ENCODE results near the gene ST3GAL5.

ST3GAL5 gene

GRCh38 chr2:85915606-85916303 is 27.0 kb upstream of the ST3GAL5 start:
- H3K4me3 ChIP-seq (ENCODE audit: insufficient read length, low read depth) = no peak overlapping the region
- H3K27me3 ChIP-seq (ENCODE audit: insufficient read depth, insufficient read length) = no peaks in the 10 kb centered on the region
- H3K9ac ChIP-seq (ENCODE audit: insufficient read length, low read depth) = no peak overlapping the region
- H3K36me3 ChIP-seq (ENCODE audit: insufficient read depth, insufficient read length, low read length) = no peaks in the 10 kb centered on the region
- TF ChIP-seq YY1 (IDR thresholded peaks at IDR 0.05; ENCODE audit: insufficient read depth, insufficient read length) = no peak
- no peak for TF ChIP-seq SUZ12 (IDR thresholded peaks at IDR 0.05; ENCODE audit: extremely low read depth, insufficient read depth, insufficient read length)
- no peaks in the 10 kb centered on the region; the same call in 1 of the 2 replicates for H3K9me3 ChIP-seq (ENCODE audit: insufficient read depth, low read length)
- H3K4me1 ChIP-seq (ENCODE audit: insufficient read depth, insufficient read length) = no peaks in the 10 kb centered on the region
- no peak for DNase-seq (ENCODE audit: low read depth, low spot score)

DNA sequence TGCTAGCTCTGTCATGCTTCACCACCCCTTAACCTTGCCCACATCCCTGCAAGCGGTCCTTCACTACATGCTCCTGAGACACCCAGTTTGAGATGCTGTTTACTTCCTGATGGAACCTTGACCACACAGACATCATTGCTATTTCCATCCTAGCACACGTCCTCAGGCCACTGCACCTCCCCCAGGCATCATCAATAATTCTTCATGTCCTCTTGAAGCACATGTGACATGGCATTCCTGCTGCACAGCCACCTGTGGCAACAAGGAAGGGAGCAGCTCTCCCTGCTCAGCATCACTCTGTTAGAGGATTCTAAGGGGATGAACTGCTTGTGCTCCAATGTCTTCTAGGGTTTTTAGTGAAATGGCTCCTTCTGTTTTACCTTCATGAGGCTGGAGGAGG is 26.1 kb upstream of the ST3GAL5 start:
- no peaks in the 10 kb centered on the region for H3K27me3 ChIP-seq (ENCODE audit: insufficient read depth, insufficient read length)
- TF ChIP-seq YY1 (IDR thresholded peaks at IDR 0.05; ENCODE audit: insufficient read depth, insufficient read length) (no peak), SUZ12 (IDR thresholded peaks at IDR 0.05; ENCODE audit: extremely low read depth, insufficient read depth, insufficient read length) (no peak), ZNF274 (IDR thresholded peaks at IDR 0.05; ENCODE audit: low read depth, low read length) (no peak)
- no peaks in the 10 kb centered on the region for H3K36me3 ChIP-seq (ENCODE audit: insufficient read depth, insufficient read length, low read length)
- no peak for DNase-seq (ENCODE audit: low read depth, low spot score)
- H3K9me3 ChIP-seq (ENCODE audit: insufficient read depth, low read length) = no peaks in the 10 kb centered on the region
- H3K4me3 ChIP-seq (ENCODE audit: insufficient read length, low read depth) = no peak overlapping the region
- H3K9ac ChIP-seq (ENCODE audit: insufficient read length, low read depth) = no peak overlapping the region
- peaks cover 2% of the 10 kb centered on the region for H3K4me1 ChIP-seq (ENCODE audit: insufficient read depth, insufficient read length)

DNA sequence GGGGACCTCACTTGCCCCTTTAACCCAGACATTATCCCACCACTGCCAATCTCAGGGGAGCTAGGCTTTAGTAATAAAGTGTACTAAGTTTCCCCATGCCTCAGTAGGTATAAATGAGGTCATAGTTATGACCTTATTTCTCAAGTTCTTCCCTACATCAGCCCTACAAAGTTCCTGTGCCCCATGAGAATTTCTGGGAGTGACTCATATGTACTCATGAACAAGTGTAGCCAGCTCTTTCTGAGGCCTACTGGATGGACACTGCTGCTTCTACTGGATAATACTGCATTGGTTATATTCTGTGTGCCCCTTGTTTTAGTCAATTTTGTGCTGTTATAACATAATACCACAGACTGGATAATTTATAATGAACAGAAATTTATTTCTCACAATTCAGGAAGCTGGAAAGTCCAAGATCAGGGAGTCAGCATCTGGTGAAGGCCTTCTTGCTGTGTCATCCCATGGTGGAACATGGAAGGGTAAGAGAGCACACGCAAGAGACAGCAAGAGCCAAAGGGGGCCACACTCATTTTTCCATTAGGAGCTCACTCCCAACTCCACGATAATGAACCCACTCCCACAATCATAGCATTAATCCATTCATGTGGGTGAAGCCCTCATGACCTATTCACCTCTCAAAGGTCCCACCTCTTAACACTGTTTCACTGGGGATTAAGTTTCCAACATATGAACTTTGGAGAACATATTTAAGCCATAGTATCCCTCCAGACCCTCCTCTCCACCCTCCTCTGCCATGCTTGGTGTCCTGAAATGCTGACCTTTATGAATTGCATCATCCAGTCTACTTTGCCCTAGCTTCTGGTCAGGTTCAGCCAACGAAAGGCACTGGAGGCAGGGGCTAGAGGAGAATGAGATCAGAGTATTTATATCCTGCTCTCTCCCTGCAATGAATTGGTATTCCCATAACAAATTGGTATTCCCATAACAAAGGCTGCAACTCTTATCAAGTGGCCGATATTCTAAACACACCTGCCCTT is 25.4 kb upstream of the ST3GAL5 start:
- TF ChIP-seq SUZ12 (IDR thresholded peaks at IDR 0.05; ENCODE audit: extremely low read depth, insufficient read depth, insufficient read length) (no peak), ZNF274 (IDR thresholded peaks at IDR 0.05; ENCODE audit: low read depth, low read length) (no peak), YY1 (IDR thresholded peaks at IDR 0.05; ENCODE audit: insufficient read depth, insufficient read length) (no peak)
- no peaks in the 10 kb centered on the region for H3K27me3 ChIP-seq (ENCODE audit: insufficient read depth, insufficient read length)
- peaks cover 2% of the 10 kb centered on the region for H3K4me1 ChIP-seq (ENCODE audit: insufficient read depth, insufficient read length)
- no peaks in the 10 kb centered on the region for H3K36me3 ChIP-seq (ENCODE audit: insufficient read depth, insufficient read length, low read length)
- no peak overlapping the region for H3K9ac ChIP-seq (ENCODE audit: insufficient read length, low read depth)
- no peak for DNase-seq (ENCODE audit: low read depth, low spot score)
- no peaks in the 10 kb centered on the region for H3K9me3 ChIP-seq (ENCODE audit: insufficient read depth, low read length)
- no peak overlapping the region for H3K4me3 ChIP-seq (ENCODE audit: insufficient read length, low read depth)

DNA sequence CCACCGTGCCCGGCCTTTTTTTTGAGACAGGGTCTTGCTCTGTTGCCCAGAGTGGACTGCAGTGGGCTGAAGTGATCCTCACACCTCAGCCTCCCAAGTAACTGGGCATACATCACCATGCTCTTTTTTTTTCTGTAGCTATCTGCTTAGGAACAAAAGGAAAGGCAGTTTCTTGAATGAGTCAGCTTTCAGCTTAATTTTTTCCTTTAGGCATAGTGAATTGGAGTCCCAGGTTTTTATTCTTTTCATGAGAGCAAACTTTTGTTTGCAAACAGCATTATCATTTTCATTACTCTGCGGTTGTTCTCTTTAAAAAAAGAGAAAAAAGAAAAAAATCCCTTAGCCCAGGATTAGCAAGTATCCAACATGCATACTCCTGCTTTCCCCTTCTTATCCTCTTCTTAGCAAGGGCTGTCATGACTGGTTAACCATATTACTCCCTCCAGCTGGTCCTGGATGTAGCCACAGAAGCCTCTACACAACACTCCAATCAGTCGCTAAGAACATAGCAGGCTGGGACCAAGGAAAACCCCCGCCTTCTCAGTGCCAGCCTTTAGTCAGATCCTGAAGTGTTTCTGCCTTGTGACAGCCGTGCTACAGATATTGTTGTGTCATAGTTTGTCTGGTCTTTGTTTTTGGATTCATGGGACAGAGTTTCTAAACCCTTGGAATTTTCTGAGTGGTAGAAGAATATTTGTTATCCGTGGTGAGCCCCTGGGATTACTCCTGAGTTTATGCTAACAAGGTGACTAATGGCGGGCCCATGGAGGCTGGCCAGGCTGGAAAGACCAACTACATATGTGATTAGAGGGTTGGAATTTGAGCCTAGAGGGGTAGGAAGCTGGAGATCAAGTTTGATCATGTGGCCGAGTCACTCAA is 23.3 kb upstream of the ST3GAL5 start:
- Histone ChIP-seq H3K9me3 (ENCODE audit: insufficient read depth, low read length) (no peaks in the 10 kb centered on the region), H3K27me3 (ENCODE audit: insufficient read depth, insufficient read length) (no peaks in the 10 kb centered on the region), H3K36me3 (ENCODE audit: insufficient read depth, insufficient read length, low read length) (no peaks in the 10 kb centered on the region), H3K4me3 (ENCODE audit: insufficient read length, low read depth) (no peak overlapping the region), H3K4me1 (ENCODE audit: insufficient read depth, insufficient read length) (peaks cover 2% of the 10 kb centered on the region), H3K9ac (ENCODE audit: insufficient read length, low read depth) (no peak overlapping the region)
- TF ChIP-seq SUZ12 (IDR thresholded peaks at IDR 0.05; ENCODE audit: extremely low read depth, insufficient read depth, insufficient read length) (no peak), YY1 (IDR thresholded peaks at IDR 0.05; ENCODE audit: insufficient read depth, insufficient read length) (no peak), ZNF274 (IDR thresholded peaks at IDR 0.05; ENCODE audit: low read depth, low read length) (no peak)
- no peak for DNase-seq (ENCODE audit: low read depth, low spot score)

GRCh38 chr2:85911097-85911496 is 22.3 kb upstream of the ST3GAL5 start:
- Histone ChIP-seq H3K36me3 (ENCODE audit: insufficient read depth, insufficient read length, low read length) (no peaks in the 10 kb centered on the region), H3K9me3 (ENCODE audit: insufficient read depth, low read length) (no peaks in the 10 kb centered on the region), H3K9ac (ENCODE audit: insufficient read length, low read depth) (no peak overlapping the region), H3K27me3 (ENCODE audit: insufficient read depth, insufficient read length) (no peaks in the 10 kb centered on the region), H3K4me1 (ENCODE audit: insufficient read depth, insufficient read length) (peaks cover 2% of the 10 kb centered on the region), H3K4me3 (ENCODE audit: insufficient read length, low read depth) (no peak overlapping the region)
- no peak for DNase-seq (ENCODE audit: low read depth, low spot score)
- no peak for TF ChIP-seq SUZ12 (IDR thresholded peaks at IDR 0.05; ENCODE audit: extremely low read depth, insufficient read depth, insufficient read length)
- TF ChIP-seq ZNF274 (IDR thresholded peaks at IDR 0.05; ENCODE audit: low read depth, low read length) = no peak
- no peak for TF ChIP-seq YY1 (IDR thresholded peaks at IDR 0.05; ENCODE audit: insufficient read depth, insufficient read length)

DNA sequence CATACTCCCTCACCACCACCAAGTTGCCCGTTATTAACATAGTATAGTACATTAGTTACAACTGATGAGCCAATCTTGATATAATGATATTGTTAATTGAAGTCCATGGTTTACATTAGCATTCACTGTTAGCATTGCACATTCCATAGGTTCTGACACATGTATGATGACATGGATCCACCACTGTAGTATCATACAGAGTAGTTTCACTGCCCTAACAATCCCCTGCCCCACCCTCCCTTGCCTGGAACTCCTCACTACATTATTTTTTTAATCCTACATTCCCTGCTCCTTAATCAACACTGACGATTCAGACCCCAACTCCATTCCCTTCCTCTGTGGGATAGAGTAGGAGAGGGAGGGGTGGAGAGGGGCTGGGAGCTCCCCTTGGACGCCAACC is 20.2 kb upstream of the ST3GAL5 start:
- no peak for DNase-seq (ENCODE audit: low read depth, low spot score)
- TF ChIP-seq SUZ12 (IDR thresholded peaks at IDR 0.05; ENCODE audit: extremely low read depth, insufficient read depth, insufficient read length) = no peak
- TF ChIP-seq ZNF274 (IDR thresholded peaks at IDR 0.05; ENCODE audit: low read depth, low read length) = no peak
- no peak for TF ChIP-seq YY1 (IDR thresholded peaks at IDR 0.05; ENCODE audit: insufficient read depth, insufficient read length)
- peaks cover 2% of the 10 kb centered on the region for H3K4me1 ChIP-seq (ENCODE audit: insufficient read depth, insufficient read length)
- H3K36me3 ChIP-seq (ENCODE audit: insufficient read depth, insufficient read length, low read length) = no peaks in the 10 kb centered on the region
- no peak overlapping the region for H3K9ac ChIP-seq (ENCODE audit: insufficient read length, low read depth)
- no peaks in the 10 kb centered on the region for H3K27me3 ChIP-seq (ENCODE audit: insufficient read depth, insufficient read length)
- no peaks in the 10 kb centered on the region for H3K9me3 ChIP-seq (ENCODE audit: insufficient read depth, low read length)
- H3K4me3 ChIP-seq (ENCODE audit: insufficient read length, low read depth) = no peak overlapping the region
